ENCODE measurements around the gene INHBB.

DNA sequence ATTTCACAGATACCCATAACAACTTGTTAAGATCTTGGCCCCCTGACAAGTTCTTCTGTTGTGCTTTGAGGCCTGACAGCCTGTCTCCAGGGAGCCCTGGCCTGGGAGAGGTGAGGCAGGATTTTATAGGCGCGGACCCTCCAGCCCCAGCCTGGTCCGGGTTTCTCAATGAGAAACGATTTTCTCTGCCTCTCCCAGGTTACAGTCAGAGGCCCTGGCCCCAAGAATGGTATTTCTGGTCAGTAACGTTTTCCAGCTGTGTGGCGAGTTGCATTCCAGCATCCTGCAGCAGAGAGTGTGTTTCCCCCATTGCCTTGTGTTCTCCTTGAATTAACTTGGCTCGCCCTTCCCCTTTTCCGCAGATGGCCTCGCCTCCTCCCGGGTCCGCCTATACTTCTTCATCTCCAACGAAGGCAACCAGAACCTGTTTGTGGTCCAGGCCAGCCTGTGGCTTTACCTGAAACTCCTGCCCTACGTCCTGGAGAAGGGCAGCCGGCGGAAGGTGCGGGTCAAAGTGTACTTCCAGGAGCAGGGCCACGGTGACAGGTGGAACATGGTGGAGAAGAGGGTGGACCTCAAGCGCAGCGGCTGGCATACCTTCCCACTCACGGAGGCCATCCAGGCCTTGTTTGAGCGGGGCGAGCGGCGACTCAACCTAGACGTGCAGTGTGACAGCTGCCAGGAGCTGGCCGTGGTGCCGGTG is 3.0 kb downstream of the INHBB start:
- TF ChIP-seq, protein P1, sequence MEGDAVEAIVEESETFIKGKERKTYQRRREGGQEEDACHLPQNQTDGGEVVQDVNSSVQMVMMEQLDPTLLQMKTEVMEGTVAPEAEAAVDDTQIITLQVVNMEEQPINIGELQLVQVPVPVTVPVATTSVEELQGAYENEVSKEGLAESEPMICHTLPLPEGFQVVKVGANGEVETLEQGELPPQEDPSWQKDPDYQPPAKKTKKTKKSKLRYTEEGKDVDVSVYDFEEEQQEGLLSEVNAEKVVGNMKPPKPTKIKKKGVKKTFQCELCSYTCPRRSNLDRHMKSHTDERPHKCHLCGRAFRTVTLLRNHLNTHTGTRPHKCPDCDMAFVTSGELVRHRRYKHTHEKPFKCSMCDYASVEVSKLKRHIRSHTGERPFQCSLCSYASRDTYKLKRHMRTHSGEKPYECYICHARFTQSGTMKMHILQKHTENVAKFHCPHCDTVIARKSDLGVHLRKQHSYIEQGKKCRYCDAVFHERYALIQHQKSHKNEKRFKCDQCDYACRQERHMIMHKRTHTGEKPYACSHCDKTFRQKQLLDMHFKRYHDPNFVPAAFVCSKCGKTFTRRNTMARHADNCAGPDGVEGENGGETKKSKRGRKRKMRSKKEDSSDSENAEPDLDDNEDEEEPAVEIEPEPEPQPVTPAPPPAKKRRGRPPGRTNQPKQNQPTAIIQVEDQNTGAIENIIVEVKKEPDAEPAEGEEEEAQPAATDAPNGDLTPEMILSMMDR (IDR thresholded peaks at IDR 0.05; ENCODE audit: poor library complexity, severe bottlenecking) = no peak
- no peak for TF ChIP-seq EZH2 (IDR thresholded peaks at IDR 0.05; ENCODE audit: borderline replicate concordance, insufficient read depth, low read length, poor library complexity, severe bottlenecking)
- no peak for TF ChIP-seq EP300 (conservative IDR thresholded peaks at IDR 0.05; ENCODE audit: poor library complexity, severe bottlenecking)
- TF ChIP-seq, protein P2, sequence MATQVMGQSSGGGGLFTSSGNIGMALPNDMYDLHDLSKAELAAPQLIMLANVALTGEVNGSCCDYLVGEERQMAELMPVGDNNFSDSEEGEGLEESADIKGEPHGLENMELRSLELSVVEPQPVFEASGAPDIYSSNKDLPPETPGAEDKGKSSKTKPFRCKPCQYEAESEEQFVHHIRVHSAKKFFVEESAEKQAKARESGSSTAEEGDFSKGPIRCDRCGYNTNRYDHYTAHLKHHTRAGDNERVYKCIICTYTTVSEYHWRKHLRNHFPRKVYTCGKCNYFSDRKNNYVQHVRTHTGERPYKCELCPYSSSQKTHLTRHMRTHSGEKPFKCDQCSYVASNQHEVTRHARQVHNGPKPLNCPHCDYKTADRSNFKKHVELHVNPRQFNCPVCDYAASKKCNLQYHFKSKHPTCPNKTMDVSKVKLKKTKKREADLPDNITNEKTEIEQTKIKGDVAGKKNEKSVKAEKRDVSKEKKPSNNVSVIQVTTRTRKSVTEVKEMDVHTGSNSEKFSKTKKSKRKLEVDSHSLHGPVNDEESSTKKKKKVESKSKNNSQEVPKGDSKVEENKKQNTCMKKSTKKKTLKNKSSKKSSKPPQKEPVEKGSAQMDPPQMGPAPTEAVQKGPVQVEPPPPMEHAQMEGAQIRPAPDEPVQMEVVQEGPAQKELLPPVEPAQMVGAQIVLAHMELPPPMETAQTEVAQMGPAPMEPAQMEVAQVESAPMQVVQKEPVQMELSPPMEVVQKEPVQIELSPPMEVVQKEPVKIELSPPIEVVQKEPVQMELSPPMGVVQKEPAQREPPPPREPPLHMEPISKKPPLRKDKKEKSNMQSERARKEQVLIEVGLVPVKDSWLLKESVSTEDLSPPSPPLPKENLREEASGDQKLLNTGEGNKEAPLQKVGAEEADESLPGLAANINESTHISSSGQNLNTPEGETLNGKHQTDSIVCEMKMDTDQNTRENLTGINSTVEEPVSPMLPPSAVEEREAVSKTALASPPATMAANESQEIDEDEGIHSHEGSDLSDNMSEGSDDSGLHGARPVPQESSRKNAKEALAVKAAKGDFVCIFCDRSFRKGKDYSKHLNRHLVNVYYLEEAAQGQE (IDR thresholded peaks at IDR 0.05; ENCODE audit: borderline replicate concordance) = no peak

Measured in neural cell (in vitro differentiated cells).